HG02970 (cell line): ENCODE measurements around the gene NME7.
"Not testable (repeated sequence)": the region's sequence is repeated elsewhere in the genome, so short reads cannot be mapped to it uniquely, and the experiment has no call there.

Experiments
- ATAC-seq: cut with Tn5 transposase; IDR thresholded peaks from one replicate; pipeline ENCODE4 v1.9.1; 2021; ENCODE audit warnings: mild to moderate bottlenecking, moderate library complexity, moderate number of reproducible peaks; ENCODE audit not compliant: unreplicated experiment, low FRiP score

NME7 gene

GRCh38 chr1:169309178-169310166 is 58.1 kb downstream of the NME7 start:
- ATAC-seq = no peak

DNA sequence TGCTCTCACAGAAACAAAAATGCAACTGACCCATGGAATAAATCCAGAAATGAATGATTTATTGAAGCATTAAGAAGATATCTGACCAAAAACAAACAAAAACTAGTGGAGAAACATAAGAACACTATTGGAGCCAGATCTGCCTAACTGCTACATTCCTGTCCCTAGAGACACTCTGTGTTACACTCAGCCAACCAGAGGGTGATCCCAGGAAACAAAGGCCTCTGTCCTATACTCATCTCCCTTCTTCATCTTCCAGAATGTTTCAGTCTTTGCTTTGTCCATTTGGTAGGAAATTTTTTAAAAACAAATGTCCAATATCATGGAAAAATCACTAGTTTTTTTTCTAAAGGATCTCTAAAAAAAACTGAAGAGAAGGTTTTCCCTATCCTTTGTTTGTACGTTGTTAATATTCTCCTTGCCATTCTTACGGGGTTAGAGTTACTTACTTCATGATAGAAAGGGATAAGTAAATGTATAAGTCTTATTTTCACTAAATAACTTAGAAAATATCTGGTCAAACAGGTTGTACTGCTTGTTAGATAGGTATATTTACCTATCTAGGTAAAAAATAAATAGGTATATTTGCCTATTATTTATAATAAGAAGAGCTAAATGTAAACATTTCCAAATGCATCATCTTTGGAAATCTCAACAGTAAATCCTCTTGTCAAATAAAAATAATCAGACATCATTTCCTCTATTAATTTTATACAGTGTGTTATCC is 59.1 kb downstream of the NME7 start:
- ATAC-seq = no peak

DNA sequence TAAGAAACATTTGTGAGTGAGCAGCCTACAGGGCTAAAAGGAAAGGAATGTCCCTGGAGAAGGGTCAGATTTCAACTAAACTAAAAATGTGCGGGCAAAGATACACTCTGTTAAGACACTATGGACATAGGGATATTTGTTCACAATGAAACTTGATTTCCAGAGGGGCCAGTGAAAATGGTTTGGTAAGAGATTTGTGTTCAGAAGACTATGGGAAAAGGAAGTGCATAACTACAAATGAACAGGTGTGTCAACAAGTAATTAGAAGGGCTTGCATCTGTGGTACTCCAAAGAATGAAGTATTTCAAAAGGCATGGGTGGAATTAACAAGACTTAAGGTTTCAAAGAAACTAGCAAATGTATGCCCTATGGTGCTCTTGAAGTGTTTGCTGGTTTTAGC is 60.4 kb downstream of the NME7 start:
- no peak for ATAC-seq

GRCh38 chr1:169305948-169306347 is 61.6 kb downstream of the NME7 start:
- ATAC-seq = no peak

DNA sequence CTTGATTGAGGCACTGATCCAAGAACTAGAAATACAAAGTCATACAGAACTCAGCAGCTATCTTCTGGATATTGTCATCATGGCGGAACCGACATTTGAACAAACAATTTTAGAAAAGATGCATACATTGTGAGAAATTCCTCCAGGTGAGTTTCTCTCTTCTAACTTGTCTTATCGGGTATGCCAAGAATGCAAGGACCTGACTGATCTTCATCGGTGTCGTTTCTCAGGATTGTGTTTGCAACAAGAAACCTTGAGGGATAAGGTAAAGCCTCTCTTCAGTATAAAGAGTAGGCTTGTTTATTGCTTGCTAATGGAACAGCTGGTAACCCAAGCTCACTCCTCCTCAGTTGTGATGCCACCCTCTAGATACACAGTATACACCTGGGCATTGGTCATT is 62.2 kb downstream of the NME7 start:
- ATAC-seq = no peak

- ATAC-seq = no peak
Measured at GRCh38 chr1:169300854-169301253, 66.7 kb downstream of the NME7 start.

DNA sequence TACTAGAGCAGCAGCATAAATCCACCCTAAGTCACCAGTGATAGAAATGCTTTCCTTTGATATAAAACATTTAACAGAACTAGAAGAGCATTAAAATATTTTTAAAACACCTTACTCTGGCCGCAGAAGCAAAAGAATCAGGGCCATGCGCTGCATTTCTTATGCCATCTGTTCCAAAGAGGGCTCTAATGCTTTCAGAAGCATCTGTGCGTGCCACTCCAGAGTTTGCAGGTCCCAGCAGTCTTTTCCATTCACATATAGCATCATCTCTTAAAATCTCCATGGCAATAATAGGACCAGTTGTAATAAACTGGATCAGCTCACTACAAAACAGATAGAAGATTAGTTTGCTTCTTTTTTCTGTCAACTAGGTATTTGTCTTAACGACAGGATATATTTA is 69.2 kb downstream of the NME7 start:
- no peak for ATAC-seq

DNA sequence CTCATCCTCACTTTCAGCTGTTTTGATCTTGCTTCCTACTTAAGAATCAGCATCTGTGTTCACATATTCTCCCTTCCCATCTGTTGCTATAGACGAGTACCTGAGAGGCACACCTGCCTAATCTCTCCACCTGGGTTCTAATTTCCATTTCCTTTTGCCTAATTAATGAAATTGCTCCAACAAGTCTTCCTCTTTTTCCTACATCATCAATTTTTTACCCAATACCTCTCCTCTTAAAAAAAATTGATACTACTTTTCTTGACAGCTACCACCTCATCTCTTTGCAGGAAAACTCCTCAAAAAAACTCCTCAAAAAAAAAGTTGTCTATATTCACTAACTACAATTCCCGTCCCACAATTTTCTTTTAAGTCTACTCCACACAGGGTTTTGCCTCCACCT is 71.8 kb downstream of the NME7 start:
- no peak for ATAC-seq

DNA sequence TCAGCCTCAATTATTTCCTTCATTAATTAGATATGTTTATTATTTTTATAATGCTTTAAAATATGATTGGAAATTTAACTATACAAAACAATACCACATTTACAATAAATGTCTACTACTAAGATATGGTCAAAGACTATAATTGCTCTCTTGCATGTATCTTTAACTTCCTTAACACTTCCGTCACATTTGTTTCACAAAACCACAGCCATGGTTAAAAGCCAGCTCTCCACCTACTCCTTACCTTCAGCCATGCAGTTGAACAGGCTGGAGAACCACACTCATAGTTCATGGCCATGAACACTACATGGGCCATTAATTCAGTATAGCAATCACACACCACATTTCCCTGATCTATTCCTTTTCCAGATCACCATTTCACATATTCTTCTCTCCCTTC is 72.2 kb downstream of the NME7 start:
- ATAC-seq = no peak

DNA sequence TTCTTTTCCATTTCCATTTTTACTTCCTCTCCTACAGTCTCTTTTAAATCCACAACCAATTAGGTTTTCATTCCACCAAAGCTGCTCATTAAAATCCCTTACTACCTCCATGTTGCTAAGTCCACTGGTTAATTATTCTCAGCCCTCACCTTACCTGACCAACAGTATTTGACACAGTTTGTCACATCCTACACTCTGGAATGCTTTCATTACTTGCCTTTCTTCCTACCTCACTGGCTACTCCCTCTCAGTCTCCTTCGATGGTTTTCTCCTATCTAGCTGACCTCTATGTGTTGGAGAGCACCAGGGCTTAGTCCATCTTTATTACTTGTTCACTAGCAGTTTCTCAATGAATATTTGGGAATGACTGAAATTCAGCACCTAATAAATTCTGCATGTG is 78.6 kb downstream of the NME7 start:
- no peak for ATAC-seq

DNA sequence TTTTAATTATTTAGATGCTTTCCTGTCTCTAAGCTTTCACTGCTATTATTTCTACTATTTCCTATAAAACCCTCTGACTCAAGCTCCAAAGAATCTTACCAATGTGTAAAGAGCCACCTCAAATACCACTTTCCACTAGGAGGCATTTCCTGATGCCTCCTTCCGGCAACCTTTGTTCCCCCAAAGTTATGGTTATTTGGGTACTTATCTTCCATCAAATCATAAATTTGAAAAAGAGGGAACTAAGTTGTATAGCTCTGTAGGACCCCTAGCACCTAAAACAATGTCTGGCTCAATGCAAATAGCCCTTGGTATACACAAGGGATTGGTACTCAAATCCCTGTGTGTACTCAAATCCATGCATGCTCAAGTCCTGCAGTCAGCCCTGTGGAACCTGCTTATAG is 79.6 kb downstream of the NME7 start:
- ATAC-seq = no peak

DNA sequence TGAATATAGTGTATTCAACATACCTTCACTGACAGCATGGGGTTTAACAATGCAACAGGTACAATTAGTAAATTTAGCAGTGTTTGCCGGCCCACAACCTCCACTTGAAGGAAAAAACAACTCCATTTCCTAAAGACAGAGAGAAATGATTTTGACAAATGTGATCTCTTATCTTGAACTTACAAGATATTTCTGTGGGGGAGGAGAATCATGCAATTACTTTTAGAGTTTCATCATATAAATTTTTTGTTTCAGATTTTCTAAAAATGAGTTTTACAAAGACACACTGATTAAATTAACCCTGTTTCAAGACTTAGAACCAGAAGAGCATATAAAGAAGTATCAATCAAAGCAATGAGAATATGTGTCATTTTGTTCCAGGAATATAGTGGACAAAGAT is 80.3 kb downstream of the NME7 start:
- ATAC-seq = no peak

DNA sequence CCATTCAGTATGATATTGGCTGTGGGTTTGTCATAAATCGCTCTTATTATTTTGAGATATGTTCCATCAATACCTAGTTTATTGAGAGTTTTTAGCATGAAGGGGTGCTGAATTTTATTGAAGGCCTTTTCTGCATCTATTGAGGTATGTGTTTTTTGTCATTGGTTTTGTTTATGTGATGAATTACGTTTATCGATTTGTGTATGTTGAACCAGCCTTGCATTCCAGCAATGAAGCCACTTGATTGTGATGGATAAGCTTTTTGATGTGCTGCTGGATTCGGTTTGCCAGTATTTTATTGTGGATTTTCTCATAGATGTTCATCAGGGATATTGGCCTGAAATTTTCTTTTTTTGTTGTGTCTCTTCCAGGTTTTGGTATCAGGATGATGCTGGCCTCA is 86.0 kb downstream of the NME7 start:
- not testable (repeated sequence) for ATAC-seq

DNA sequence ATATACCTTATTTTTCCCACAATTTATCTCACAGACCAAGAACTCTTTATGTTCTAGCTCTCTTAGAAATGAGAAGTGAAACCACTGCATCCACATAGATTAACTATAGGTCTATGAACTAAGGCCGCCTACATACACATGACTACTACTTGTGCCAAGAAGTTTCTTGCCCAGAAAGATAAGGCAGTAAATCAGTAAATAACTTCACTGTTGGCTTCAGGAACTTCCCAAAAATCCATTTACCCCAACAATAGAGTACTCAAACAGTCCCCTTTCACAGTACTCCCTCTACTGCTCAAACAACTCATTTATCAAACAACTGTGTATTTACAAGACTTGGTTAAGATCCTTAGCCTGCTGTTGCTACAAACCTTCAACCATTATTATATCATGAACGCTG is 96.5 kb downstream of the NME7 start:
- ATAC-seq = no peak

- no peak for ATAC-seq
Measured at GRCh38 chr1:169266133-169266532, 101.5 kb downstream of the NME7 start.

- ATAC-seq = no peak
Measured at GRCh38 chr1:169263059-169263458, 104.5 kb downstream of the NME7 start.

DNA sequence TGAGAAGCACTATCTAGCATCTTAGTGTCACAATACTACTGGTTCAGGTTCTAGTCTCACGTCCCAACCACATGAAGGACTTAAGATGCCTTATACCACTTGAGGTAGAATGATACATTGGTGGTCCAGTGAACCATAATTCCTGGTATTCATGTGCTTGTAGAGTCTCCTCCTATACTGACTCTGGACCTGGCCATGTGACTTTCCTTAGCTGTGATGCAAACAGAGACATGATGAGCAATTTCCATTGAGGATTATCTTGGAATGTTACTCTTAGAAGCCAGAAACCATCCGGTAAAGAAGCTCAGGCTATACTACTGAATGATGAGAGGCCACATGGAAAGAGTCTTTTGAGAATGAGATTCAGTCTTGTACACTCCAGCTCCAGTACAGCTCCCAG is 105.7 kb downstream of the NME7 start:
- ATAC-seq = no peak

DNA sequence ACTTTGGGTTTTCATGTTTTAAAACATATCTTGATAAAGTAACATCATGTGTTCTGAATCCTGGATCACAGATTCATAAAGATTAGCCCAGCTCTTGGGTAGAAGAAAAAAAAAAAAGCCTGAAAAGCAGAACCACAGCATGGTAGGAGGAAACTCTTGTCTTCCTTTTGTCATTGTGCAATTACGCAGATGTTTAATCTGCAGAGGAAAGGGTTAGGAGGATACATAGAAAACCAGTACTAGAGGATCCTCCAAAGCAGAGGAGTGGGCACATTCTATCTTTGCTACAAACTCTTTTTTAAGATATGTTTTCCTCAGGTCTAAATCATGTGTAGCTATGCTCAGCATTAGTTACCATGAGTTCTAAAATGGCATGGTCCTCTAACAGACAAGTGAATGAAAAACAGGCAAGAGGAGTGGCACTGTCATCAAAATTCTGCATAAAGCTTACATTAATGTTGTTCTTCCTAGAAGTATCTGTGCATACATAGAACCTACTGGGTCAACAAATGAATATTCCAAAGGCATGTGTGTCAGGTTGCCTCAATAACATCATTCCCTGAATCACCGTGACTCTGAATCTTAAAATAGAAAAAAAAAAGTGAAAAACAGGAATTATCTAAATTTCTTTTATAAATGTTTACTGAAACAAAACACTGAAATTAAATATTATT is 107.0 kb downstream of the NME7 start:
- no peak for ATAC-seq

DNA sequence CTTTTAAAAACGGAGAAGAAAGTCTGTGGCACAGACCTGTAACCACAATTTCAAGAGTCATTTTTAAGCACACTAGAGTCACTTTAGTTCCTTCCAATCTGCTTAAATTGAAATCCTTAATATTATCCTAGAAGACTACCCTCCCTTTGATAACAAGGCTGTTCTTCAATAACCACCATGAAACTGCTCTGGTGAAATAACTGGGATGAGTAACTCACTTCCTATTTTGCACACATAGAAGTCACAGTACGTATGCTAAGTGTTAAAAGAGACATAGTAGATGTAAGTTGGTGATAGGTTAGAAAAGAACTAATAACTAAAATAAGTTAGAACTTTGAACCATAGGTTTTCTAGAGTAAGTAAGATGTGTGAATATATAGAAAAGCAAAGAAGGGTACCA is 107.8 kb downstream of the NME7 start:
- no peak for ATAC-seq

GRCh38 chr1:169250795-169251194 is 116.8 kb downstream of the NME7 start:
- ATAC-seq = no peak

- ATAC-seq = no peak
Measured at GRCh38 chr1:169250022-169250421, 117.6 kb downstream of the NME7 start.
